22Rv1 (cell line): ENCODE data around the gene UHRF1.

Source experiments
- CTCF ChIP-seq: fragments of 450-650 bp; IDR thresholded peaks from 2 replicates; pipeline ENCODE4 v1.5.1; 2017; ENCODE audit warnings: mild to moderate bottlenecking
- ZFX ChIP-seq: fragments of 450-650 bp; IDR thresholded peaks from 2 replicates; pipeline ENCODE4 v1.6.1; 2017; ENCODE audit warnings: antibody characterized with exemption, borderline replicate concordance

GRCh38 chr19:4969292-4969771, 60.0 kb downstream of the UHRF1 start:
- TF ChIP-seq CTCF (no peak), ZFX (no peak)
